ENCODE data around the gene TRPM7.

Gene TRPM7

DNA sequence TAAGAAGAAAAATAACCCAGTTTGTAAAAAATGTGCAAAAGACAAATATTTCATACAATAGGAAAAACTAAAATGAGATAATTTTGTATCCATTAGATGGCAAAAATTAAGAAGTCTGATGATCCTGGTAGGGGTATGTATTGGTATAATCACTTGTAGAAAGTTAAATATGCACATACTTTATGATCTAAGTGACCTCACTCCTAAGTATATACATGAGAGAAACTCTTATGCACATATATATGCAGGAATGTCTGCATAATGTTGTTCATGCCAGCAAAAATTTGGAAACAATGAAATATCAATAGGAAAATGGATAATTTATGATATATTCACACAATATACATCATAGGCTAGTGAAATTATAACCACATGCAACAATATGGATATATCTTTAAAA, 173.6 kb downstream of the TRPM7 start:
- FAIRE-seq (no peak), DNase-seq (ENCODE audit: insufficient read length, low spot score) (no peak)
- TF ChIP-seq POU2F2 (IDR thresholded peaks at IDR 0.05; ENCODE audit: low read depth, low read length), result no peak
- TF ChIP-seq PAX5 (IDR thresholded peaks at IDR 0.05; ENCODE audit: insufficient read depth, low read length, severe bottlenecking), result no peak

All from GM12891 (cell line).